HG02610 (cell line): Measurements from ENCODE around the gene HADH.
A peak's percentile ranks its signal among the peaks of the same experiment; 100 is the strongest.
"Not testable (repeated sequence)": the region's sequence is repeated elsewhere in the genome, so short reads cannot be mapped to it uniquely, and the experiment has no call there.

ENCODE experiments used
- ATAC-seq: cut with Tn5 transposase; IDR thresholded peaks from one replicate; pipeline ENCODE4 v1.9.1; 2021; ENCODE audit warnings: mild to moderate bottlenecking, moderate library complexity; ENCODE audit not compliant: unreplicated experiment

The HADH gene

GRCh38 chr4:107994894-107995293, 5.2 kb downstream of the HADH start:
- ATAC-seq = no peak

DNA sequence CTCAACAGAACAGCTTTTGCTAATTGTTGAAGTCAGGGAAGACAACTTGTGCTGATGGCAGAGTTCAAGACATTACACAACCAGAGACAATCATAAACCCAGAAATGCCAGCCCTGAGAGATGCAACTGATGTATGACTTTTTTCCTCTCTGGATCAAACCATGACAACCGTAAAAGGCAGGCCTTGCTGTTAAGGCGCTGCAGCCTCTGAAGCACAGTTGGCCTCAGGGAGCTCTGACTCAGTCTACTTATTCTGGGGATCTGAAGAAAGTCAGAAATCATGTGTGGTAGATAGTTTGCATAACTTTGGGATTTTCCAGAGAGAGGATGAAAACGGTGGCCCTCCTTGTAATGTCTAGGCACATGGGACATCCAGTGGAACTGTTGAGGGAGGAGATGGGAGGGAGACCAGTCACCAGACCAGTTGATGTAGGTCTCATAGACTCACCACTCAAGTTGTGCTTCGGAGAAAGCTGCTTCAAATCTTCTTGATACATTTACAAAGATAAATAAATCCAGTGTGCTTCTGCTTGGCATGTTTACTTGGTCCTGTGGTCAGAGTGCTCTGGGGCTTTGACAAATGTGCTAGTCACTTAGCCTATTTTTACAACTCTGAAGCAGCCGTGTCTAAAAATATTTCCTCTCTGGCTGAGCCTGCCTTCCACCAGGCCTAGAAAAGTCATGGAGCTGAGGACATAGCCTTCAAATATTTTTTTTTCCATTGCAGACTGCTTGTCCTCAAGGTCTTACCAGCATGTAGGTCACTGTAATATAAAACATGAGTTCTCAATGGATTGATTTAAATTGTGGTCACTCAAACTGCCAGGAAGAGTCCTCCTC, 7.5 kb downstream of the HADH start:
- no peak for ATAC-seq

GRCh38 chr4:107997794-107998193, 8.1 kb downstream of the HADH start:
- ATAC-seq = no peak

DNA sequence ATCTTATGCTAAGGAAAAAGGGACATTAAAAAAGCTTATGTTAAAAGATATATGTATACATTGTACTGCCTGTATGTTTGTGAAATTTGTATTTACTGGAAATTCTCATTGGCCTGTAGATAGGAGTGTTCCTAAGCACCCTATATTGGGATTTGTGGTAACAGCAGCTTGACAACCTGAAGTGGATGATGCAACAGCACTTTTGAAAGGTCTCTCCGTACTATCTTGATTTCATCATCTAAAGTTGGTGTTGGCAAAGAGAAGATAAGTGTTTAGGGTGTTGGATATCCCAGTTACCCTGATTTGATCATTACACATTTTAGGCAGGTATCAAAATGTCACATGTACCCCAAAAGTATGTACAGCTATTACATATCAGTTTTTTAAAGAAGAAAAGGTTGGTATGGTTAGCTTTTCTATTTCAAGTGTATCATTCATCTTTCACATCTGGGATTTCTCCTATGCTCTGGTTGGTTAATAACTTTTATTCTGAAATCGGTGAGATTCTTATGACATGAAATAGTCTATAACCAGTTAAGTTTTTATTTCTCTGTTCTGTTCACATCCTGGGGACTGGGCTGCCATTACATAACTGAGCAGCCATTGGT, 10.3 kb downstream of the HADH start:
- no peak for ATAC-seq

DNA sequence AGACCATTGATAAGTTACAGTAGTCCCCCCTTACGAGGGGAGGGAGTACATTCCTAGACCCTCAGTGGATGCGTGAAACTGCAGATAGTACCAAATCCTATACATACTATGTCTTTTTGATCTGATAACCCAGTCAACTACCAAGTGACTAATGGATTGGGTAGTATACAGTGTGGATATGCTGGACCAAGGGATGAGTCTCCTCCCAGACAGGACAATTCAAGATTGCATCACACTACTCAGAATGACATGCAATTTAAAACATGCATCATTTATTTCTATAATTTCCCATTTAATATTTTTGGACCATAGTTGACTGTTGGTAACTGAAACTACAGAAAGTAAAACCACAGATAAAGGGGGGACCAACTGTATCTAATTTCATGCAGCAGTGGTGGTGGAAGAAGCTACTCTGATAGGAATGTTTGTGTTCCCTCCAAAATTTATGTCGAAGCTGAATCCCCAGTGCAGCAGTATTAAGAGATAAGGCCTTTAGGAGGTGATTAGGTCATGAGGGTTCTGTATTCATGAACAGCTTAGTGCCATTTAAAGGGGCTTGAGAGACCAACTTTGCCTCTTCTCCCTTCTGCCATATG, 11.9 kb downstream of the HADH start:
- ATAC-seq = no peak

GRCh38 chr4:108003982-108004515, 14.4 kb downstream of the HADH start:
- peak; percentile 90 for ATAC-seq

- ATAC-seq = no peak
Measured at GRCh38 chr4:108004646-108005045, 15.0 kb downstream of the HADH start.

- ATAC-seq = no peak
Measured at GRCh38 chr4:108005807-108006206, 16.1 kb downstream of the HADH start.

DNA sequence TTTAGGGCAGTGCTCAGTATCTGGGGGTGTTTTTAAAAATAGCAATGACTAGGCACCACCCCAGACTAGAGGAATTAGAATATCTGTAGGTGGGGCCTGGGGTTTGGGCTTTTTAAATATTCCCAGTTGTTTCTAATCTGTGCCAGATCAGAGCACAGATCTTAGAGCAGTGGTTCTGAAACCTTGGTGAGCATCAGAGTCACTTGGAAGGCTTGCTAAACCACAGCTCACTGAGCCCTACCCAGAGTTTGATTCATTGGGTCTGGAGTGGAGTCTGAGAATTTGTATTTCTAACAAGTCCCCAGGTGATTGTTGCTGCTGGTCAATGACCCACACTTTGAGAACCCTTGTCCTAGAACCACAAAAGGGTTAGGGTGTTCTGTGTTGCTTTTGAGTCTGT, 16.7 kb downstream of the HADH start:
- no peak for ATAC-seq

DNA sequence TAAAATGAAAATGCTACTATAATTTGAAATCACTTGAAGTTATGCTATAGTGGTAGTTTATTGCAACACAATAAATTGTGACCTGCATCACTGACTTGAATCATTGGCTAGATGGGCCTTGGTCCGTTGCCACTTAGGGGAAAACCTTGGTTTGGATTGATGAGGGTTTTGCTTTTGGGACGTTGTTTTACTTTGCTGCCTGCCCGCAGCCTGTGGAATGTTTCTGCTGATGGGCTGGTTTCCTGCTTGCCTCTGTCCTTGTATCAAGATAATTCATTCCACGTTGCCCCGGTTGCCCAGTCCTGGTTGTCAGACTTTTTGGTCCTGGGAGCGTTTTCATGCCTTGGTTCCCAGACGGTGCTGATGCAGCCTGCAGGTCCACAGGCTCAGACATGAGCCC, 18.3 kb downstream of the HADH start:
- ATAC-seq = no peak

GRCh38 chr4:108008721-108009120, 19.0 kb downstream of the HADH start:
- ATAC-seq = no peak

DNA sequence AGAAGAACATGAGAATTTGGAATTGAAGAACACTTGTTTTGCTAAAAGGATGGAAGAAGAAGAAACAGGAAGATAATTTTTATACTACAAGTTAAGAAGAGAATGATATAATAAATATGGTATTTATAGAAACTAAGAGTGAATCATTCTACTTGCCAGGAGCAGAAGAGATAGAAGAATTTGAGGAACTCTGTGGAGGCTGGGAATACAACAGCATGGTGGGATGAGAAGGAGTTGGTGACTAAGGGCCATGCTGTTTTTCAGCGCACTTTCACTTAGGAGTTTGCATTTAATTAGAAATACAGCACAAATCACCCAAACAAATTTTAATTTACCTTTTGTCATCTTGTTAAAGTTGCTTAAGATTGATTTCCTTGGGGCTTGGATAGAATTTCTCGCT, 20.5 kb downstream of the HADH start:
- ATAC-seq = no peak

DNA sequence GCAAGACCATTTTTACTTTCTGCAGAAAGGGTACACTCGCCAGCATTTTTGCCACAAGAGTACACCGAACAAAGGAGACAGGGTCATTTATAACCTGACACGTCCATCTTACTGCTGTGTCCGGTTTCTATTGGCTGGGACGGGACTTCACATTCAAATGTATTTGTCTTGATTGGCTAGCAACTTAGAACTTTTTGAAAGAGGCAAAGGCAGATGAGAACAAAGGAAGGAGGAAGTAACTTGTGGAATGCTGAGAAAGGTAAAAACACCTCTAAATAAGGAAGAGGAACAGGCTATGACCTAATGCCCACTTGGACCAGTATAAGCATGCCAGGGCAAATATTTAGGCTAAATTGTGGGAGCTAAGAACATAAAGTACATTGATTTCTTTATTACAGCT, 22.7 kb downstream of the HADH start:
- not testable (repeated sequence) for ATAC-seq

DNA sequence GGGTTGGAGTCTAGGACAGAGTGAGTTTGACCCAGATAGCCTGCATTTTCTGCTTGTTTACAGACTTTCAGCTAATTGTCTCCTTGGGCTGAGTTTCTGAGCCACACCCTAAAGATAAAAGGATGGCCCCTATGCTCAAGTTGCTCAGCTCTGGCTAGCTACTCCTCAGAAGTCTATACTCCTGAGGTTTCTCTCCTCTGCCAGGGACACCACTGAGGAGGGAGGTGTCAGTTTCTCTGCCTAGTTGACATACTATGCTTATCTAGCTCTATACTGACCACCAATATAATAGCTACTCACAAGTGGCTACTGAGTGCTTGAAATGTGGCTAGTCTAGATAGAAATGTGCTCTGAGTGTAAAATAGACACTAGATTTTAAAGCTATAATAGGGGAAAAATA, 23.6 kb downstream of the HADH start:
- no peak for ATAC-seq

DNA sequence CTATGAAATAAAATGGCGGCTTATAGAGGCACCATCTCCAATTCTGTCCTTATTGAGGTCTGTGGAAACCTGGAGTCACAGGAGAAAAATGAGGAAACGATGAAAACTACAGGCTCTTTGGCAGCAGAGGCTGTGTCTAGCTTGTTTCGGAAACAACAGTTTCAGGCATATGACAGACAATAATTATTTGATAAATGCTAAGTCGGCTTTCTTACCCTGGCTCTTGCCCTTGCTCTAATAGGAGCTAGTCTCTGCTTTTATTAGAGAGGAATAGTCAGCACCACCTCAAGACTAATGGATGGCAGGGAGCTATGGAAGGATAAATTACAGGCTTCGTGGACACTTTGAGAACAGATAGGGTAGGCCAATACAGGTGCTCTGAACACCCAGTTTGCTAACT, 24.3 kb downstream of the HADH start:
- ATAC-seq = no peak

DNA sequence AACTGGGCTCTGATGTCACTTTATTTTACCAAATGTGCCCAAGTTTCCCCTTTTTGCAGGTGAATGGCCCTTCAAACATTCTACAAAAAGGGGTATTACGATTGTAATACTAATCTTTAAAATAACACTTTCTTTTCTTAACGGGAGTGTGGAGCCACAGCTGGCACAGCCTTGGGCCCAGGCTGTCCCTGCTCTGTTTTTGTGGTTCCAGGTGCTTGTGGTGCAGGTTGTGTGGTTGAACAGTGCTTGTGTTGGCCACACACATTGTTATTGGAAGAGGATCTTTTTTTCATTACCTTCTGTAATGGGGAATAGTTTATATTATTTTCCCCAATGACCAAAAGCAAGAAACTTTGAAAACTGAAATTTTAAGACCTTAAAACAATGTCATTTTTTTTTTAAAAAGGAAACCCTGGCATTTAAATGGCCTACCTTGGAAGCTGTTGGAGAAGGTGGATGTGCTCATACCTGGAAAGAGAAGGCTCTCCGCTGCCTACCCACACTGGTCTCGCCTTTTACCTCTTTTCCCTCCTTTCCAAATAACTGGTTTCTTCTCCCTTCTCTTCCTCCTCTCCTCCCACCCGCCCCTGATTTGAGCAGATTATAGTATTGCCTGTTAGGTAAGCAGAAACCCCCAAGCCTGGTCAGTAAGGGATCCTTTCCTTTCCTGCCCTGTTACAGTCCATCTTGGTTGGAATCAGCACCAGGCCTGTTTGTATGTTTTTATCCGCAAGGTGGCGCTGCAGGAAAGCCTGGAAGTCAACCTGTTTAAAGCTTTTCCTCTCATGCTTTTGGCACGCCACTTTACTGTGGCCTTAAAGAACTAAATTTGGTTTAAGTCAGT, 28.6 kb downstream of the HADH start:
- peak; percentile 73 for ATAC-seq

DNA sequence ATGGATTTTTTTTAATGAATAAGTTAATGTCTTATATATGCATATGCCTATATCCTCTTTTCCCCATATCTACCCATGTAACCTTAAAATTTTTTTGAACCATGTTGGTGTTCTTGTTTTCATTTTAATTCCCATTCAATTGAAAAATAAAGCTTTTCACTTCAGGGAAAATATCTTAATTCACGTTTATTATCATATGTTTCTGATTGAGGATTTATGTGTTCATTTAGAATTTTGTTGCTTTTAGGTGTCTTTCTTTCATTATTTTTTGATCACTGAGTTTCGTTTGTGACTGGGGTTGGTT, 29.1 kb downstream of the HADH start:
- no peak for ATAC-seq

GRCh38 chr4:108024085-108024877, 34.6 kb downstream of the HADH start:
- ATAC-seq = no peak

- ATAC-seq = no peak
Measured at GRCh38 chr4:108024878-108025165, 35.1 kb downstream of the HADH start.

GRCh38 chr4:108029016-108029720, 39.5 kb downstream of the HADH start:
- ATAC-seq = no peak
